ENCODE measurements around the gene ELMOD2. TPM values are rescaled to one million over a fixed set of nuclear protein-coding genes. Genes with fewer than 3 reads are reported as not detected.

The ELMOD2 gene
- total RNA-seq, 4 donors from 2014 or later: 3.2 to 13.7 (median 10.9) TPM

DNA sequence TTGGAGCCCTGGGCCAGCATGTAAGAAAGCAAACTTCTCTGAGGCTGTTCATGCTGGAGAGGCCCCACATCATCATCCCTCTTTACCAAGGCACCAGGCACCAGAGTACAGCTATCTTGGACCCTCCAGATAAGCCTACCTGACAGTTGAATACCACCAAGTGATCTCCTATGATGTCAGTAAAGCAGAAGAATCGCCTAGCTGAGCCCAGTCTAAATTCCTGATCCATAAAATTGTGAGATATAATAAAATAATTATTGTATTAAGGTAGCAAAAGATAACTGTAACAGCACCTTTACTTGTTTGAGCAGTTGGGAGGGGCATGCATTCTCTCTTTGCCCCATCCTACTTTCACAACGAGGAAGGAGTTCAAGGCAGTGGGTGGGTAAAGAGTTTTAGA, 47.7 kb downstream of the ELMOD2 start:
- intact Hi-C loops (cut with DNase I; ENCODE audit: low total_unique reads): no loop called here
- DNase-seq (no peak), ATAC-seq (no peak)
- TF ChIP-seq, protein P1, sequence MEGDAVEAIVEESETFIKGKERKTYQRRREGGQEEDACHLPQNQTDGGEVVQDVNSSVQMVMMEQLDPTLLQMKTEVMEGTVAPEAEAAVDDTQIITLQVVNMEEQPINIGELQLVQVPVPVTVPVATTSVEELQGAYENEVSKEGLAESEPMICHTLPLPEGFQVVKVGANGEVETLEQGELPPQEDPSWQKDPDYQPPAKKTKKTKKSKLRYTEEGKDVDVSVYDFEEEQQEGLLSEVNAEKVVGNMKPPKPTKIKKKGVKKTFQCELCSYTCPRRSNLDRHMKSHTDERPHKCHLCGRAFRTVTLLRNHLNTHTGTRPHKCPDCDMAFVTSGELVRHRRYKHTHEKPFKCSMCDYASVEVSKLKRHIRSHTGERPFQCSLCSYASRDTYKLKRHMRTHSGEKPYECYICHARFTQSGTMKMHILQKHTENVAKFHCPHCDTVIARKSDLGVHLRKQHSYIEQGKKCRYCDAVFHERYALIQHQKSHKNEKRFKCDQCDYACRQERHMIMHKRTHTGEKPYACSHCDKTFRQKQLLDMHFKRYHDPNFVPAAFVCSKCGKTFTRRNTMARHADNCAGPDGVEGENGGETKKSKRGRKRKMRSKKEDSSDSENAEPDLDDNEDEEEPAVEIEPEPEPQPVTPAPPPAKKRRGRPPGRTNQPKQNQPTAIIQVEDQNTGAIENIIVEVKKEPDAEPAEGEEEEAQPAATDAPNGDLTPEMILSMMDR (IDR thresholded peaks at IDR 0.05 in 4 of 5, conservative IDR thresholded peaks at IDR 0.05 in 1 of 5): no peak
- TF ChIP-seq POLR2A (IDR thresholded peaks at IDR 0.05): no peak
- in situ Hi-C loops (cut with MboI; ENCODE audit: low sequenced_read_pairs in 4 of 4): no loop called here
- Histone ChIP-seq H3K27me3 (peaks cover 39 to 53% (median 46%) of the 10 kb centered on the region in 3 donors), H3K4me3 (no peak overlapping the region), H3K27ac (no peak overlapping the region), H3K9me3 (peaks cover 0 to 5% (median 0%) of the 10 kb centered on the region in 3 donors), H3K4me1 (peaks cover 9 to 11% of the 10 kb centered on the region in 2 donors), H3K36me3 (no peaks in the 10 kb centered on the region)

GRCh38 chr4:140575489-140575888, 51.5 kb downstream of the ELMOD2 start:
- Histone ChIP-seq H3K36me3 (no peaks in the 10 kb centered on the region), H3K4me1 (no peaks in the 10 kb centered on the region), H3K27me3 (peaks cover 11 to 36% (median 27%) of the 10 kb centered on the region in 3 donors), H3K9me3 (peaks cover 0 to 5% (median 0%) of the 10 kb centered on the region in 3 donors), H3K4me3 (no peak overlapping the region), H3K27ac (no peak overlapping the region)
- intact Hi-C loops (cut with DNase I; ENCODE audit: low total_unique reads) (no loop called here), in situ Hi-C loops (cut with MboI; ENCODE audit: low sequenced_read_pairs in 4 of 4) (no loop called here)
- TF ChIP-seq, protein P1 (IDR thresholded peaks at IDR 0.05 in 4 of 5, conservative IDR thresholded peaks at IDR 0.05 in 1 of 5): no peak
- no peak for ATAC-seq
- no peak for DNase-seq

DNA sequence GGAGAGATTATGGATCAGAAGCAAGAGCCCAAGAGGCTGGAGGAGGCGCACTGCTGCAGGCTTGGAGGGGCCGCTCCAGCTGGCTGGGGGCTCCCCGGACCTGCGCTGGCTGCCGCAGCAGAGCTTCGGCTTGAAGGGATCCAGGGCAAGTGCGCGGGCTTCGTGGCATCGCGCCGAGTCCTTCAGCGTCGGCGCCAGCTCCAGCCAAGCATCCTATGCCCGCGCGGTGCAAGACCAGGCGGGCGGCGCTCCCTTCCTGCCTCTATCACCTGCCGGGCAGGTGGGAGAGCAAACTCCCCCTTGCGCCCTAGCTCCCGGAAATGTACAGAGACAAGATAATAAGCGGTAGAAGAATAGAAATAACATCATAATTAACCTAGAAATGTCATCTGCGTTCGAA, 55.3 kb downstream of the ELMOD2 start:
- peaks cover 11 to 30% (median 11%) of the 10 kb centered on the region in 3 donors for H3K27me3 ChIP-seq
- in situ Hi-C loops (cut with MboI; ENCODE audit: low sequenced_read_pairs in 4 of 4): no loop called here

GRCh38 chr4:140581078-140581477, 57.1 kb downstream of the ELMOD2 start:
- ATAC-seq (no peak), DNase-seq (no peak)
- Histone ChIP-seq H3K4me3 (no peak overlapping the region), H3K36me3 (no peaks in the 10 kb centered on the region), H3K27me3 (peaks cover 11 to 30% (median 11%) of the 10 kb centered on the region in 3 donors), H3K27ac (no peak overlapping the region), H3K4me1 (no peaks in the 10 kb centered on the region), H3K9me3 (no peaks in the 10 kb centered on the region)
- in situ Hi-C loops (cut with MboI; ENCODE audit: low sequenced_read_pairs in 4 of 4) (no loop called here), intact Hi-C loops (cut with DNase I; ENCODE audit: low total_unique reads) (no loop called here)
- no peak for TF ChIP-seq POLR2A (IDR thresholded peaks at IDR 0.05)
- TF ChIP-seq, protein P1 (IDR thresholded peaks at IDR 0.05 in 4 of 5, conservative IDR thresholded peaks at IDR 0.05 in 1 of 5): no peak

More for the DNA sequence above, 55.3 kb downstream of the ELMOD2 start:
- no peaks in the 10 kb centered on the region for H3K36me3 ChIP-seq
- no peak overlapping the region for H3K4me3 ChIP-seq
- intact Hi-C loops (cut with DNase I; ENCODE audit: low total_unique reads): no loop called here
- TF ChIP-seq, protein P1 (IDR thresholded peaks at IDR 0.05 in 4 of 5, conservative IDR thresholded peaks at IDR 0.05 in 1 of 5): no peak
- TF ChIP-seq POLR2A (IDR thresholded peaks at IDR 0.05): no peak
- H3K4me1 ChIP-seq: no peaks in the 10 kb centered on the region
- DNase-seq (no peak), ATAC-seq (no peak)
- H3K27ac ChIP-seq: no peak overlapping the region
- no peaks in the 10 kb centered on the region for H3K9me3 ChIP-seq

DNA sequence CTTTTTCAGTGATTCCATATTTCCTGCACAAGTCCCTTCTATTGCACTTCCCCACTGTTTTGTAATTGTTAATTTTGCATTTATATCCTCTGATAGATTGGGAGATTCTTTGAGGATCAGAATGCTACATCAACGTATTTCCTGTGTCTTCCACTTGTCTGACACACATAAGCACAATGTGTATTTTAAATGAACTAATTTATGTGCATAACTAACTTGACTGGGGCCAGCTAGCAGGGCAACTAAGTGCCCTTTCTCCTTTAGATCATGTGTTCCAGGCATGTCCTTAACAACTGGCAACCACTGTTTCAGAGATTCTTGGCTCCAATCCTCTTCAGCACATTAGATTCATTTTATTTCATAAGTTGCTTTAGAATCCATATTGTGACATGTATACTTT, 60.5 kb downstream of the ELMOD2 start:
- DNase-seq: no peak
- no peaks in the 10 kb centered on the region for H3K9me3 ChIP-seq
- H3K27me3 ChIP-seq: peaks cover 1 to 10% (median 3%) of the 10 kb centered on the region in 3 donors
- no peak overlapping the region for H3K4me3 ChIP-seq
- no peak for ATAC-seq
- H3K27ac ChIP-seq: no peak overlapping the region
- no peaks in the 10 kb centered on the region for H3K36me3 ChIP-seq
- intact Hi-C loops (cut with DNase I; ENCODE audit: low total_unique reads): no loop called here
- TF ChIP-seq, protein P1 (IDR thresholded peaks at IDR 0.05 in 4 of 5, conservative IDR thresholded peaks at IDR 0.05 in 1 of 5): no peak
- no peak for TF ChIP-seq POLR2A (IDR thresholded peaks at IDR 0.05)
- in situ Hi-C loops (cut with MboI; ENCODE audit: low sequenced_read_pairs in 4 of 4): no loop called here
- H3K4me1 ChIP-seq: no peaks in the 10 kb centered on the region

Data from gastrocnemius medialis (tissue), 4 donors.